HCT116 (cell line): ENCODE results near the gene CDYL. TPM values are rescaled to one million over a fixed set of nuclear protein-coding genes. Genes with fewer than 3 reads are reported as not detected.

Experiments
- ATAC-seq: fragments of 200-7000 bp; cut with Tn5 transposase; 2 replicates; pipeline ENCODE4 v1.9.1; 2020; ENCODE audit warnings: mild to moderate bottlenecking, moderate library complexity
- BruUV-seq: library from RNA; stranded (reverse); fragments of 400-500 nt; replicated peaks from 2 replicates; lab custom pipeline; 2021; lab: Mats Ljungman, UMichigan
- CTCF ChIA-PET: fragments of 300-600 bp; sonication (Branson Sonifier 250); formaldehyde crosslinking; loops from one replicate; lab custom pipeline; 2021; ENCODE audit warnings: antibody characterized with exemption; lab: Charles Lee
- POLR2A ChIA-PET: fragments of 300-600, 350-600 bp; sonication (Branson Sonifier 250); formaldehyde crosslinking; loops from one replicate; lab custom pipeline; 2021; ENCODE audit warnings: antibody characterized with exemption; lab: Charles Lee
- RAD21 ChIA-PET, 2 experiments: fragments of 300-600 bp; sonication (Branson Sonifier 250); formaldehyde crosslinking; loops; one replicate each; lab custom pipeline; 2023; ENCODE audit warnings: low total read pairs in 2 of 2; ENCODE audit not compliant: uncharacterized antibody in 2 of 2, unreplicated experiment in 2 of 2, low non-redundant PET in 1 of 2; lab: Charles Lee
- DNase-seq: peaks from one replicate; pipeline ENCODE4 v3.0.0-alpha.2; 2010; ENCODE audit warnings: low read depth, low spot score
- H2AFZ ChIP-seq: fragments of 200-600 bp; shearing (Covaris generic), sonication (generic); 2 replicates; pipeline ENCODE4 v1.6.1; 2017; ENCODE audit warnings: low read depth, mixed run types, mixed read lengths, antibody characterized with exemption, low read length; ENCODE audit not compliant: poor library complexity, severe bottlenecking
- H3K27ac ChIP-seq: 2 replicates; pipeline ENCODE4 v1.5.1; 2012; ENCODE audit warnings: low read depth, low read length
- H3K27me3 ChIP-seq: fragments of 200-600 bp; sonication (generic); 2 replicates; pipeline ENCODE4 v1.6.1; 2016; ENCODE audit warnings: mixed run types, low read length, mixed read lengths; ENCODE audit not compliant: insufficient read depth
- H3K36me3 ChIP-seq, 2 experiments: fragments of 200-500 bp in 1 of 2; fragments of 200-600 bp in 1 of 2; sonication (Bioruptor generic) in 1 of 2; sonication (generic) in 1 of 2; 2 replicates each; pipeline versions ENCODE4 v1.5.1 to v1.6.1; 2014 to 2016; ENCODE audit warnings: low read length in 2 of 2, inconsistent platforms in 1 of 2, mixed read lengths in 1 of 2, mixed run types in 1 of 2; ENCODE audit not compliant: insufficient read depth in 2 of 2, control insufficient read depth in 1 of 2
- H3K4me1 ChIP-seq, 2 experiments: fragments of 200-600 bp in 1 of 2; sonication (generic) in 1 of 2; 2 replicates each; pipeline versions ENCODE4 v1.5.1 to v1.6.1; 2012 to 2017; ENCODE audit warnings: low read length in 2 of 2, inconsistent platforms in 1 of 2, mild to moderate bottlenecking in 1 of 2, mixed read lengths in 1 of 2, mixed run types in 1 of 2, moderate library complexity in 1 of 2; ENCODE audit not compliant: insufficient read depth in 2 of 2, control insufficient read depth in 1 of 2
- H3K4me2 ChIP-seq: fragments of 200-600 bp; sonication (generic); 2 replicates; pipeline ENCODE4 v1.6.1; 2017; ENCODE audit warnings: mixed run types, low read length, mixed read lengths
- H3K4me3 ChIP-seq, 2 experiments: fragments of 200-600 bp in 1 of 2; sonication (generic) in 1 of 2; replicated peaks in 1 of 2; 2 replicates each; pipeline ENCODE4 v1.5.1; 2011 to 2016; ENCODE audit warnings: low read length in 2 of 2, control low read depth in 1 of 2, low read depth in 1 of 2, mild to moderate bottlenecking in 1 of 2, mixed read lengths in 1 of 2, mixed run types in 1 of 2
- H3K79me2 ChIP-seq: fragments of 200-600 bp; sonication (generic); 2 replicates; pipeline ENCODE4 v1.6.1; 2017; ENCODE audit warnings: mild to moderate bottlenecking, mixed run types, low read length, moderate library complexity, mixed read lengths; ENCODE audit not compliant: insufficient read depth
- H3K9ac ChIP-seq: fragments of 200-600 bp; sonication (generic); 2 replicates; pipeline ENCODE4 v1.6.1; 2016; ENCODE audit warnings: low read length, mixed read lengths
- H3K9me2 ChIP-seq: fragments of 200-600 bp; sonication (generic), shearing (Covaris generic); 2 replicates; pipeline ENCODE4 v1.6.1; 2017; ENCODE audit warnings: mixed run types, mild to moderate bottlenecking, moderate library complexity; ENCODE audit not compliant: insufficient read depth
- H3K9me3 ChIP-seq, 2 experiments: fragments of 200-500 bp in 1 of 2; fragments of 200-600 bp in 1 of 2; sonication (Bioruptor generic) in 1 of 2; sonication (generic) in 1 of 2; 2 replicates each; pipeline ENCODE4 v1.6.1; 2014 to 2017; ENCODE audit warnings: low read length in 2 of 2, mixed read lengths in 2 of 2, inconsistent platforms in 1 of 2, low read depth in 1 of 2, mild to moderate bottlenecking in 1 of 2, mixed run types in 1 of 2, moderate library complexity in 1 of 2; ENCODE audit not compliant: control insufficient read depth in 1 of 2, insufficient read depth in 1 of 2
- H4K20me1 ChIP-seq: fragments of 200-600 bp; sonication (generic), shearing (Covaris generic); 2 replicates; pipeline ENCODE4 v1.6.1; 2017; ENCODE audit warnings: mixed run types, mild to moderate bottlenecking, moderate library complexity; ENCODE audit not compliant: insufficient read depth
- CEBPB ChIP-seq: IDR thresholded peaks from 2 replicates; pipeline ENCODE4 v1.6.1; 2012; ENCODE audit warnings: low read depth
- EZH2 ChIP-seq: fragments of 200-600 bp; sonication (generic); IDR thresholded peaks from 2 replicates; pipeline ENCODE4 v1.6.1; 2017; ENCODE audit warnings: antibody characterized with exemption, mixed run types
- EZH2phosphoT487 ChIP-seq: fragments of 200-600 bp; IDR thresholded peaks from 2 replicates; pipeline ENCODE4 v1.6.1; 2018; ENCODE audit warnings: antibody characterized with exemption, borderline replicate concordance
- JUND ChIP-seq: IDR thresholded peaks from 2 replicates; pipeline ENCODE4 v1.6.1; 2012
- RAD21 ChIP-seq: IDR thresholded peaks from 2 replicates; pipeline ENCODE4 v1.6.1; 2012; ENCODE audit warnings: low read depth, mild to moderate bottlenecking
- REST ChIP-seq: IDR thresholded peaks from 2 replicates; pipeline ENCODE4 v1.6.1; 2012; ENCODE audit warnings: low read depth
- SRF ChIP-seq: IDR thresholded peaks from 2 replicates; pipeline ENCODE4 v1.6.1; 2012; ENCODE audit warnings: low read depth
- TCF7L2 ChIP-seq: IDR thresholded peaks from 2 replicates; pipeline ENCODE4 v1.7.0; 2011; ENCODE audit warnings: borderline replicate concordance, inconsistent platforms; ENCODE audit not compliant: insufficient read depth, insufficient read length; ENCODE audit errors: extremely low read depth
- YY1 ChIP-seq: IDR thresholded peaks from 2 replicates; pipeline ENCODE4 v1.6.1; 2011; ENCODE audit warnings: low read length, low read depth, moderate library complexity, mild to moderate bottlenecking; ENCODE audit not compliant: insufficient replicate concordance; ENCODE audit errors: extremely low read depth
- ZFX ChIP-seq: fragments of 450-650 bp; IDR thresholded peaks from 2 replicates; pipeline ENCODE4 v1.6.1; 2017
- ZNF274 ChIP-seq: fragments of 200-500 bp; sonication (Bioruptor generic); IDR thresholded peaks from 2 replicates; pipeline ENCODE4 v1.6.1; 2014; ENCODE audit warnings: mild to moderate bottlenecking, low read depth, low read length, inconsistent platforms
- intact Hi-C: fragments of 100-400 bp; cut with micrococcal nuclease; formaldehyde crosslinking; loops from 2 replicates; pipeline ENCODE4 v1.10.0; 2022
- total RNA-seq: library from RNA; stranded (reverse); gene quantifications from one replicate; pipeline ENCODE4 v1.2.1, GENCODE V29; 2021; ENCODE audit not compliant: unreplicated experiment

CDYL gene
- total RNA-seq, 1 experiment from 2014 or later = 42.6 TPM

- Histone ChIP-seq H3K27ac (no peak overlapping the region), H3K27me3 (no peaks in the 10 kb centered on the region)
- no peak for TF ChIP-seq ZNF274
- TF ChIP-seq EZH2phosphoT487 = no peak
- TF ChIP-seq ZFX = no peak
- no peak for TF ChIP-seq CEBPB
- TF ChIP-seq JUND = no peak
- TF ChIP-seq TCF7L2 = no peak
- TF ChIP-seq RAD21 = no peak
- no peak for TF ChIP-seq SRF
- TF ChIP-seq REST = no peak
- TF ChIP-seq YY1 = no peak
- TF ChIP-seq EZH2 = no peak
- TF ChIP-seq, all 23 proteins: peak for 0
- no peaks in the 10 kb centered on the region for H3K36me3 ChIP-seq
- intact Hi-C loops = no loop called here
- H3K9me3 ChIP-seq = peaks cover 0 to 13% of the 10 kb centered on the region in 2 experiments; a peak in 1 of 4 replicates
- ChIA-PET POLR2A (no interaction called here), RAD21 (no interaction called here), CTCF (interaction anchor here (1.9 kb wide), 1 partner anchor 48 kb away, joined by 4 read pairs; no protein-coding TSS in a partner anchor)
- peaks cover 0 to 5% of the 10 kb centered on the region in 2 experiments; a peak in 1 of 4 replicates for H3K4me1 ChIP-seq
- ATAC-seq = no peak
- no peak overlapping the region for H3K4me2 ChIP-seq
- no peak for DNase-seq
- no peaks in the 10 kb centered on the region for H3K79me2 ChIP-seq
- no peak overlapping the region for H2AFZ ChIP-seq
- no peaks in the 10 kb centered on the region for H3K9me2 ChIP-seq
- no peak overlapping the region for H3K9ac ChIP-seq
- H4K20me1 ChIP-seq = no peaks in the 10 kb centered on the region
- H3K4me3 ChIP-seq = no peak overlapping the region
- BruUV-seq = no TSS peak
These were observed 207.1 kb downstream of the CDYL start for GRCh38 chr6:4983322-4983721.
